Endometrium (tissue), 2 donors: ENCODE results near the gene SCAMP4.
"Not testable (repeated sequence)": the region's sequence is repeated elsewhere in the genome, so short reads cannot be mapped to it uniquely, and the experiment has no call there.

Source experiments
- FAIRE-seq: peaks from 2 replicates; lab custom pipeline; 2012; peaks lifted over from hg19 to GRCh38; lab: Jason Lieb, UNC
- donor health status: control.
- donor health status: control.

Gene SCAMP4

GRCh38 chr19:1882786-1883692 lies 22.2 kb upstream of the SCAMP4 start:
- no peak for FAIRE-seq

GRCh38 chr19:1883784-1884183 lies 21.4 kb upstream of the SCAMP4 start:
- no peak for FAIRE-seq

GRCh38 chr19:1884291-1884718 lies 20.9 kb upstream of the SCAMP4 start:
- FAIRE-seq = no peak

DNA sequence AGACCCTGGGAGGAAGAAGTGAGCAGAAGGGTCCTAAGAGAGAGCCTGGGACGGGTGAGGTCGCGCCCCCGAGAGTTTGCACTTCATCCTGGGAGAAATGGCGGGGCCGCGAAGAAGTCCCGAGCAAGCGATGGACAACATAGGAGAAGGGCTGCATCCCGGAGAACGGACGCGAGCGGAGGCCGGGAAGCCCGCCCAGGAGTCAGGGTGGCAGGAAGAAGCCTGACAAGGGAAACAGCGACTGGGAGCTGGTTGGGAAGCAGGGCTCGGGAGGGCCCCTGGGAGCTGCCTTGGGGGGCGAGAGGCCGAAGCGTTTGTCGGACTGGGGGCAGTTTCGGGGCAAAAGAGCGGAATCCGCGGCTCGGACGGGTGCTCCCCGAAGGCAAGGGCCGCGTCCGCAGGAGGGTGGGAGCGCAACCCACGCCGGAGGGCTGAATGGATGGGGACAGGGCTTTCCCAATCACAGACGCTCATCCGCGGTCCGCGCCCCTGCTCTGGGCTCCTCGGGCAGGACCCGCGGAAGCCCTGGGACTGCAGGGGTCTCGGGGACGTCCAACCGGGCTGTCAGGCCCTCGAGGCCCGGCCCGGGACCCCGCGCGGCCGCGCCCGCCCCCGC lies 20.4 kb upstream of the SCAMP4 start:
- no peak for FAIRE-seq

DNA sequence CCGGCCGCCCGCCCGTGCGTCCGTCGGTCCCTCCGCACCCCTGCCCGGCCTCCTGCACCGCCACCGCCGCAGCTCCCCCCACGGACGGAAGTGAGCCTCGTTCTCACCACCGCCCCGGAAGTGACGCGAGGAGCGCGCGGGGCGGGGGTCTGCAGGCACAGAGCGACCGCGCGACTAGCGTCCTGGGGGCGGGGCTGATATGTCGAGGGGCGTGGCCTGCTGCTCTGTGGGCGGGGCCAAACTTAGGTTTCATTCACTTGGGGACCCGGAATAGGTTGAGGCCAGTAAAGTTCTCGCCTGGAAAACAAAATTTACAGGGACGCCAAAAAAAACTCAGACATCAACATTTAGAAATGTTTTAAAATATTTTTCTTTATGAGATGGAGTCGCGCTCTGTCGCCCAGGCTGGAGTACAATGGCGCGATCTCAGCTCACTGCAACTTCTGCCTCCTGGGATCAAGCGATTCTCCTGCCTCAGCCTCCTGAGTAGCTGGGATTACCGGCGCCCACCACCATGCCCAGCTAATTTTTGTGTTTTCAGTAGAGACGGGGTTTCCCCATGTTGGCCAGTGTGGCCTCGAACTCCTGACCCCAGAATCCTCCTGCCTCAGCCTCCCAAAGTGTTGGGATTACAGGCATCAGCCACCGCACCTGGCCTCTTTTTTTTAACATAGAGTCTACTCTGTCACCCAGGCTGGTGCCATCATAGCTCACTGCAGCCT lies 19.6 kb upstream of the SCAMP4 start, which contains the start of gene ABHD17A:
Gene ABHD17A, minus strand, starts transcription at position 99 of the 722 bp plus-strand sequence. CDS start 3,930 bp downstream, outside the sequence.
- peak; percentile 73 for FAIRE-seq

DNA sequence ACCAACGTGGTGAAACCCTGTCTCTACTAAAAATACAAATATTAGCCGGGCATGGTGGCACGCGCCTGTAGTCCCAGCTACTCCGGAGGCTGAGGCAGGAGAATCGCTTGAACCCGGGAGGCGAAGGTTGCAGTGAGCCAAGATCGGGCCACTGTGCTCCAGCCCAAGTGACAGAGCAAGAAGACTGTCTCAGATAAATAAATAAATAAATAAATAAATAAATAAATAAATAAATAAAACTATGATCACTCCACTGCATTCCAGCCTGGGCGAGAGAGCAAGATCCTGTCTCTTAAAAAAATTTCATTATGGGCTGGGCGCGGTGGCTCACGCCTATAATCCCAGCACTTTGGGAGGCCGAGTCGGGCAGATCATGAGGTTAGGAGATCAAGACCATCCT lies 18.8 kb upstream of the SCAMP4 start:
- not testable (repeated sequence) for FAIRE-seq

DNA sequence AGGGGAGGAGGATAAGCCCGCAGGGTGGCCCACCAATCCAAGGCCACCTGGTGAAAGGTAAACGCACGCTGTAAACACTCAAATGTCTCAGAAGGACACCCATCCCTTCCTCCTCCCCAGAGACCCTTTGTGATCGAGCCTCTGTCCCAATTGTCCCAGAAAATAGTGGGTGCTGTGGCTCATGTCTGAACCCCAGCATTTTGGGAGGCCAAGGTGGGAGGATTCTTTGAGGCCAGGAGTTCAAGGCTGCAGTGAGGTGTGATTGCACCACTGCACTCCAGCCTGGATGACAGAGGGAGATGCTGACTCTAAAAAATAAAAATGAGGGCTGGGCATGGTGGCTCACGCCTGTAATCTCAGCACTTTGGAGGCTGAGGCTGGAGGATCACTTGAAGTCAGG lies 16.8 kb upstream of the SCAMP4 start:
- no peak for FAIRE-seq

GRCh38 chr19:1889907-1890306 lies 15.3 kb upstream of the SCAMP4 start:
- FAIRE-seq = no peak

DNA sequence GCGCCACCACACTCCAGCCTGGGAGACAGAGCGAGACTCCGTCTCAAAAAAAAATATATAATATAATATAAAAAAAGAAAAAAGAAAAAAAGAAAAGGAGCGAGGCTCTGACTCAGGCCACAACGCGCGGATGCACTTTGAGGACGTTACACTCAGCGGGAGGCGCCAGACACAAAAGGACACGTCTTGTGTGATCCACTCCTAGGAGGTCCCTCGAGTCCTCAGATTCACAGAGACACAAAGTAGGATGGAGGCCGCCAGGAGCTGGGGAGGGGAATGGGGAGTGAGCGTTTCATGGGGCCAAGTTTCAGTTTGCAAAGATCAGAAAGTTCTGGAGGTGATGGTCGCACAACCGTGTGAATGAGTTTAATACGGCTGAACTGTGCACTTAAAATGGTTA lies 11.4 kb upstream of the SCAMP4 start:
- no peak for FAIRE-seq

- FAIRE-seq = no peak
Observed at GRCh38 chr19:1896508-1896907, 8.7 kb upstream of the SCAMP4 start.

GRCh38 chr19:1901940-1902404 lies 3.2 kb upstream of the SCAMP4 start:
- no peak for FAIRE-seq

DNA sequence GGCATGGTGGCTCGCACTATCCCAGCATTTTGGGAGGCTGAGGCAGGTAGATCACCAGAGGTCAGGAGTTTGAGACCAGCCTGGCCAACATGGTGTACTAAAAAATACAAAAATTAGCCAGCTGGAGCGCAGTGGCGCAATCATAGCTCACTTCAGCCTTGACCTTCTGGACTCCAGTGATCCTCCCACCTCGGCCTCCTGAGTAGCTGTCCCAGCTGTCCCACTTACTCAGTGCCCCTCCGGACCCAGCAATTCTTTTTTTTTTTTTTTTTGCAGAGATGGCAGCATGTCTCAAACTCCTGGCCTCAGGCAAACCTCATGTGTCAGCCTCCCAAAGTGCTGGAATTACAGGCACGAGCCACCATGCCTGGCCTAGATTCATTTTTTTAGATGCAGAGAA lies 2.3 kb upstream of the SCAMP4 start:
- no peak for FAIRE-seq

GRCh38 chr19:1904860-1905109 lies 414 bp upstream of the SCAMP4 start:
- FAIRE-seq = no peak

GRCh38 chr19:1905863-1906375 lies 720 bp downstream of the SCAMP4 start:
- no peak for FAIRE-seq

DNA sequence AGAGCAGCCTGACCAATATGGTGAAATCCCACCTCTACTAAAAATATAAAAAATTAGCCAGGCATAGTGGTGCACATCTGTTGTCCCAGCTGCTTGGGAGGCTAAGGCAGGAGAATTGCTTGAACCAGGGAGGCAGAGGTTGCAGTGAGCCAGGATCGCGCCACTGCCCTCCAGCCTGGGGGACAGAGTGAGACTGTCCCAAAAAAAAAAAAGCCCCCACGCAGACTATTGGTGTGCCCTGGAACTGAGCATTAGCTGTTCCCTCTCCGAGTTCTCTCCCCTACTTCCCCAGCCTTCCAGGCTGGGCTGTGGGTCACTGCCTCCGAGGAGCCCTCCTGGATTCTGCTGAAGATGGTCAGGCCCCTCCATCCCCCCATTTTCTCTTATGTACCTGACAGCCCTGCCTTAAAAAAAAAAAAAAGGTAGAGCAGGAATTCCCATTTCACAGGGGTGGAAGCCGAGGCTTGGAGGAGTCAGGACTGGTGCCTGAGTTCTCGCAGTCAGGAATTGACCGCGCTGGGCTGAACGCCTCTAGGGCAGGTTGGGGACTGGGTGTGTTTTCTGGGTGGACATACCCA lies 1.9 kb downstream of the SCAMP4 start:
- no peak for FAIRE-seq

- FAIRE-seq = no peak
Observed at GRCh38 chr19:1907563-1908363, 2.6 kb downstream of the SCAMP4 start.

DNA sequence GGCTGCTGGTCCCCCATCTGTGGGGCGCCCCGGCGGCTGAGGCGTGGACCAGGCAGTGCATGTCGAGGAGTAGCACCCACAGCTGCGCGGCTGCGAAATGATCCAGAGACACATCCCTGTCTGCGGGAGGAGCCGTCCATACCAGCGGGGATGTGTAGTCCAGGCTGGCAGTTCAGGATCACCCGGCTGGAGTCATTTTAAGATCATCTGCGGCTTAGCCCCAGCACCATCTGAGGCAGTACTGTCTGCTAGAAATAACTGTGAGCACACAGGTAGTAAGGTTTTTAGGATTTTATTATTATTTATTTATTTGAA lies 3.1 kb downstream of the SCAMP4 start:
- no peak for FAIRE-seq

DNA sequence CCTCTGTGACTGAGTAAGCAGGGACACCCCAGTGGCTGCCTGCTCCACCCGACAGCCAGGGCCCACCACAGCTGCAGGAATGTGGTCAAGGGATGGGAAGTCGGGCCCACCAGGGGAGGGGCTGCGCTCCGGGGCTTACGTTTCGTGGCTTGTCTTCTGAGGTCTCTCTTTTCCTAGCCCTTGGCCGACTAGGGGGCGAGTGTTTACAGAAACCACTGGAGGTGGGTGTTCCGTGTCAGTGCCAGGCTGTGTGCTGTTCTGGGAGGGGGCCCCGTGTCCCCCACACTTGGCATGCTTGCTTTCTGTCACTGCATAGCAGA lies 4.5 kb downstream of the SCAMP4 start:
- no peak for FAIRE-seq

DNA sequence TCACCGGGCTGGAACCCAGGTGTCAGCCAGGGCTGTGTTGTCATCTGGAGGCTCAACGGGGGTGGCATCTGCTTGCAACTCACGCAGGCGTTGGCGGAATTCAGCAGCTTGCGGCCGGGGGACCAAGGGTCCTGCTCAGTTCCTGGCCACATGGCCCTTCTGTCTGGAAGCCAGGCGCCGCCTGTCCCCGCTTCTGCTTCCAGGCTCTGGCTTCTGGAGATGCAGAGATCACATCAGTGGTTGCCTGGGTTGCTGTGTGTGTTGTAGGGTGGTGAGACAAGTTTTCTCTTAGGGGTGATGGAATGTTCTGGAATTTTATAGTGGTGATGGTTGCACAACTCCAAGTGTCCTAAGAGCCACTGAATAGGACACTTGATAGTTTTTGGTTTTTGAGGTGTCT lies 5.0 kb downstream of the SCAMP4 start:
- FAIRE-seq = no peak

DNA sequence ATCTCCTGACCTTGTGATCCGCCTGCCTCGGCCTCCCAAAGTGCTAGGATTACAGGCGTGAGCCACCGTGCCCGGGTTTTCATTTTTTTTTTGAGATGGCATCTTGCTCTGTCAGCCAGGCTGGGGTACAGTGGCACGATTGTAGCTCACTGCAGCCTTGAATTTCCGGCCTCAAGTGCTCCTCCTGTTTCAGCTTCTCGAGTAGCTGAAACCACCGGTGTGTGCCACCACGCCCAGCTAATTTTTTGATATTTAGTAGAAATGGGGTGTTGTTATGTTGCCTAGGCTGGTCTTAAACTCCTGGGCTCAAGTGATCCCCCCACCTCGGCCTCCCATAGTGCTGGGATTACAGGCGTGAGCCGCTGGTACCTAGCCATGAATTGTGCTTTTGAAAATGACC lies 5.9 kb downstream of the SCAMP4 start:
- no peak for FAIRE-seq

GRCh38 chr19:1911995-1912394 lies 6.8 kb downstream of the SCAMP4 start:
- FAIRE-seq = no peak
